Effector CD8-positive, alpha-beta T cell (primary cell): Measurements from ENCODE around the gene COG4.

Experiments used
- DNase-seq: peaks from one replicate; lab custom pipeline; 2025; lab: John Stamatoyannopoulos, UW

The COG4 gene

DNA sequence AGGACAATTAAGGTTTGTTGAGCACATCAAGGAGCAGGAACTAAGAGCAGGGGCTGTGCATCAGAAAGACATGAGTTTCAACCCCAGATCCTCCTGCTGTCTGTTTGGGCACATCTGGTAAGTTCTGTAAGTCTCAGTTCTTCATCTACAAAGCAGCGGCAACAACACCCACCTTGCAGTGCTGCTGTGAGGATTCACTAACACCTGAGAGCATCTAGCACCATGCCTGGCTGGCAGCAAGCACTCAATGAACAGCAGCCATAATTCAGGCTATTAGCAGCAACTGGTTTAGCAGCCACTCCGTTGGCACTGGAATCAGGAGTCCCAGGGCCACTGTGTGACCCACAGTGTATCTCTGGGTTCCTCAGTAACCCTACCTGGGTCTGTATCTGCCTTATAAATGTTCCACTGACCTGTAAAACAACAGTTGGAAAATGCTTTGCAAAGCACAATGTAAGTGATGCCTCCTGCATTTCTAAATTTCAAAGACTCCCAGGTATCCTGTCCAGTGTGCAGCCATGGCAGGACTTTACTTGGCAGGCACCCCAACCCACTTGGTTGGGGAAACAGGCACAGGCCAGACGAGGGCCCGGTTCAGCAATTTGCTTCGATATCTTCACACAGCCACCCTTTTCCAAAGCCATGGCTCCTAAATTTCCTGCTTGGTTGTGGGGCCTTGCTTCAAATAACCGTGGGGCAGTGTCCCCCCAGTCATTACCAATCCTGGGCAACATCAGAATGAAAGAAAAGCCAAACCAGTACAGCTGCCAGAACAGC, 88.7 kb downstream of the COG4 start:
- DNase-seq: no peak

GRCh38 chr16:70433458-70434103, 89.8 kb downstream of the COG4 start:
- no peak for DNase-seq

DNA sequence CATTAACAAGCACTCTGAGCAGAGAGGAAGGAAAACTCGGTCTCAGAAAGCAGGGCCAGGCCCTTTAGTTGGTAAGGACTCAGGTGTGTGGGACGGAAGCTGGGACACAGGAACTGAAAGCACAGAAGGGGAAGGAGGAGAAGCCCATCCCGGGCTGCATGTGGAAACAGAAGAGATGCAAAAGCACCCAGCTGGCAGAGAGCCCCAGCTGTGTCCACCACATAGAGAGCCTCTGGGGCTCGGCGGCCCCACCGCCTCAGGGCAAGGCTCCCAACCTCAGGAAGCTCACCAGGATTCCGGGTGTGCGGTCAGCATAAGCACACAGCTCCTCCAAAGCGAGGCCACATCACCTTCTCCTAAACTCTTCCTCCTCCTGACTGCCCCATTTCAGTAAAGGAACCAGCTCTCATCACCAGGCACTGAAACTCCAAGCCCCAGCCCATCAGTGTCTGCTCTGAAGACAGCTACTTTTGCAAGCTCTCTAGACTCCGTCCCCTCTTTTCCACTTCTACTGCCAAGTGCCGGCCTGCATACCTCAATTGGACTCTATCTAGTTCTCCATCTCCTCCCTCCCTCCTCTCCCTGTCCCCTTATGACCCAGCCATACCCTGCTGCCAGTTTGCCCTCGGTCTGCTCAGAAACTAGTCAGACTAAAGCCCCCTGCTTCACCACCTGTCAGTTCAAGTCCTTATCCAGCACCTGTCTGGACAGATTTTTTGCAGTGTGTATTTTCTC, 90.5 kb downstream of the COG4 start:
- no peak for DNase-seq

DNA sequence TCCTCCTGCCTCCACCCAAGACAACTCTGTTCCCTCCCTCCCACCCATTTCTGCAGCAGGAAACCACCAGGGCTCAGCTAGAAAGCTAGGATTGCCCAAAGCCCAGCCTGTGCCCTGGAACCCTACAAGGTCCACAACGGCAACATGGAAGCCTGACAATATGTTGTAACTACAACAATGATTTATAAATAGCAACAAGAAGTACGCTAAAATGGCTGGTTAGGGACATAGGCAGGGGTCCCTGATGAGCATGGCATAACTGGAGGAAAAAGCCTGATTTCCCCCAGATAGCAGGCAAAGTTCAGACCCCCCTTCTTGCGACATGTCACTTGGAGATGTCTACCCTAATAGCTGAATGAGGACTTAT, 91.0 kb downstream of the COG4 start:
- no peak for DNase-seq

DNA sequence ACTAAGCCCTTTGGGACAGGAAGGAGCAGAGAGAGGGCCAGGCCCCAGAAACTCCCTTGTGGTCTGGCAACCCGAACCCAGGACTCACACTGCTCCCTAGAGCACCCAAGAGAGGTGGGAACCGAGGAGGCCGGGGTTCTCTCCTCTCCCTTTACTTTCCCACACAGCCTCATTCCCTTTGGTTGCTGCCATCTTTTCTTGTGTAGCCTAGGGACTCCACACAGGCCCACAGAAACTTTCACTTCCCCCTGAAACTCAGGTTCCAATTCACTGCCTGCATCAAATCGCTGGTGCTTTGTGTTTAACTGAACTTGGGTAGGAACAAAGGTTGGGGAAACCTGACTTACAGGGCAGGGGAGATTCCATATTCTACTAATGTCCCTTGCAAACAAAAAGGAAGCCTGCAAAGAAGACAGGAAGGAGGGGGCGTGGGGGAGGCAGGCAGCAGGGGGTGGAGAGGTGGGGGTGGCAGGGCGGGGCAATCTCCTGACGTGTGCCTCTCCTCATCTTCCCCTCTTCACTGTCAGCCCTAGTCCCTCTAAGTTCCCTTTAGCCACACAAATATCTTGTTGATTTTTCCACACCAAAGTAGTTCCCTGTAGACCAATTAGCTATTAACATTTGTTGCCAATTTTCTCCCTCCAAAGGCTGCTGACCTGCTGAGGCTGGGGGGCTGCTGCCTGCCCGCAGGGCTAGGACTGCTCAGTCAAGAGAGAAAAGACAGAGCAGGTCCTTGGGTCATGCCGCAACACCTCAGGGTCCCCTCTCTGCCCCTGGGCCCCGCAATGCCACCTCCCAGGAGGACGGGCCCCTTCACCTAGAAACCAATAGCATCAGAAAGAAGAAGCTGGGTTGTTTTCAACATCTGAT, 92.5 kb downstream of the COG4 start:
- DNase-seq: peak; percentile 53
